OCI-LY7 (cell line): ENCODE results near the gene ERBB2. TPM values are rescaled to one million over a fixed set of nuclear protein-coding genes. Genes with fewer than 3 reads are reported as not detected.
A peak's percentile ranks its signal among the peaks of the same experiment; 100 is the strongest.

ENCODE experiments used
- BruUV-seq: library from RNA; stranded (reverse); fragments of 400-500 nt; replicated peaks from 2 replicates; lab custom pipeline; 2021; lab: Mats Ljungman, UMichigan
- CTCF ChIA-PET: fragments of 300-600 bp; sonication (Branson Sonifier 250); formaldehyde crosslinking; loops from one replicate; lab custom pipeline; 2022; ENCODE audit warnings: antibody characterized with exemption; ENCODE audit not compliant: unreplicated experiment; lab: Charles Lee
- POLR2A ChIA-PET: fragments of 300-600 bp; sonication (Branson Sonifier 250); formaldehyde crosslinking; loops from one replicate; lab custom pipeline; 2022; ENCODE audit warnings: antibody characterized with exemption; lab: Charles Lee
- DNase-seq: peaks from one replicate; pipeline ENCODE4 v3.0.0-alpha.2; 2015; ENCODE audit warnings: low spot score
- H2AFZ ChIP-seq: fragments of 200-600 bp; sonication (generic), shearing (Covaris generic); 2 replicates; pipeline ENCODE4 v1.6.1; 2014; ENCODE audit warnings: mild to moderate bottlenecking, antibody characterized with exemption, low read length, moderate library complexity
- H3K27ac ChIP-seq: fragments of 200-600 bp; sonication (generic); 2 replicates; pipeline ENCODE4 v1.5.1; 2014; ENCODE audit warnings: mixed run types, low read depth, mild to moderate bottlenecking, moderate library complexity, low read length, inconsistent platforms; ENCODE audit not compliant: poor library complexity, severe bottlenecking
- H3K36me3 ChIP-seq: fragments of 200-600 bp; sonication (generic); 2 replicates; pipeline ENCODE4 v1.6.1; 2014; ENCODE audit warnings: mild to moderate bottlenecking, antibody characterized with exemption, low read length, moderate library complexity, mixed read lengths; ENCODE audit not compliant: insufficient read depth
- H3K4me1 ChIP-seq: fragments of 200-600 bp; sonication (generic); 2 replicates; pipeline ENCODE4 v1.5.1; 2014; ENCODE audit warnings: mild to moderate bottlenecking, low read length; ENCODE audit not compliant: insufficient read depth, poor library complexity, severe bottlenecking
- H3K4me2 ChIP-seq: fragments of 200-600 bp; sonication (generic); 2 replicates; pipeline ENCODE4 v1.6.1; 2014; ENCODE audit warnings: mild to moderate bottlenecking, low read length
- H3K4me3 ChIP-seq: fragments of 200-600 bp; sonication (generic); 2 replicates; pipeline ENCODE4 v1.5.1; 2014; ENCODE audit warnings: mild to moderate bottlenecking, low read depth, low read length; ENCODE audit not compliant: poor library complexity, severe bottlenecking
- H3K79me2 ChIP-seq: fragments of 200-600 bp; sonication (generic); 2 replicates; pipeline ENCODE4 v1.6.1; 2016; ENCODE audit warnings: low read depth, mild to moderate bottlenecking, low read length, moderate library complexity, mixed read lengths; ENCODE audit not compliant: insufficient read depth
- H3K9me2 ChIP-seq: fragments of 200-600 bp; sonication (generic); 2 replicates; pipeline ENCODE4 v1.6.1; 2016; ENCODE audit warnings: mild to moderate bottlenecking, low read length, mixed read lengths; ENCODE audit not compliant: insufficient read depth
- H3K9me3 ChIP-seq: fragments of 200-600 bp; sonication (generic); 2 replicates; pipeline ENCODE4 v1.6.1; 2014; ENCODE audit warnings: mild to moderate bottlenecking, mixed run types, low read length, mixed read lengths
- H4K20me1 ChIP-seq: fragments of 200-600 bp; sonication (generic); 2 replicates; pipeline ENCODE4 v1.6.1; 2014; ENCODE audit warnings: mild to moderate bottlenecking, antibody characterized with exemption, low read length, moderate library complexity, mixed read lengths; ENCODE audit not compliant: insufficient read depth
- CTCF ChIP-seq: fragments of 200-600 bp; sonication (generic); conservative IDR thresholded peaks from 2 replicates; pipeline ENCODE4 v1.5.1; 2014; ENCODE audit warnings: mild to moderate bottlenecking, antibody characterized with exemption, low read length, moderate library complexity, mixed read lengths
- EZH2phosphoT487 ChIP-seq: fragments of 200-600 bp; sonication (generic); IDR thresholded peaks from 2 replicates; pipeline ENCODE4 v1.6.1; 2018; ENCODE audit warnings: low read depth, borderline replicate concordance, mild to moderate bottlenecking, mixed run types, antibody characterized with exemption, low read length, moderate library complexity, mixed read lengths
- intact Hi-C: fragments of 100-400 bp; cut with micrococcal nuclease; formaldehyde crosslinking; loops from one replicate; pipeline ENCODE4 v1.10.0; 2022; ENCODE audit not compliant: unreplicated experiment
- total RNA-seq, 2 experiments: library from RNA; depleted of rRNA in 1 of 2; stranded (reverse); fragments of >200 nt in 1 of 2; shearing (Covaris generic) in 1 of 2; gene quantifications; 2 replicates each; pipeline ENCODE4 v1.2.3, GENCODE V29; 2014 to 2022

ERBB2 gene
- total RNA-seq, 2 experiments from 2014 or later: 6.5 to 11.4 TPM

- Histone ChIP-seq H3K9me2 (no peaks in the 10 kb centered on the region), H3K4me2 (no peak overlapping the region), H2AFZ (no peak overlapping the region), H3K4me3 (no peak overlapping the region), H3K79me2 (no peaks in the 10 kb centered on the region), H3K9me3 (no peaks in the 10 kb centered on the region), H4K20me1 (no peaks in the 10 kb centered on the region), H3K27ac (no peak overlapping the region), H3K4me1 (peaks cover 19% of the 10 kb centered on the region), H3K36me3 (no peaks in the 10 kb centered on the region)
- BruUV-seq: no TSS peak
- intact Hi-C loops: no loop called here
- DNase-seq: no peak
- CTCF ChIA-PET: interaction anchor here (0.5 to 1.2 kb wide), 2 partner anchors 17 to 43 kb away, joined by 4 to 5 read pairs; partner anchors contain the start of gene PGAP3
- POLR2A ChIA-PET: interaction anchor here (1.2 kb wide), 1 partner anchor 17 kb away, joined by 5 read pairs; the partner anchor contains the start of gene PGAP3
- TF ChIP-seq CTCF: no peak
These were observed 29.1 kb upstream of the ERBB2 start for GRCh38 chr17:39670746-39671145.

GRCh38 chr17:39671651-39672521 is 28.0 kb upstream of the ERBB2 start:
- Histone ChIP-seq H3K4me2 (peak overlapping the region; percentile 14; the same call in 1 of the 2 replicates), H3K36me3 (no peaks in the 10 kb centered on the region), H3K27ac (no peak overlapping the region), H3K79me2 (no peaks in the 10 kb centered on the region), H3K9me3 (no peaks in the 10 kb centered on the region), H4K20me1 (no peaks in the 10 kb centered on the region), H2AFZ (no peak overlapping the region), H3K4me1 (peaks cover 26% of the 10 kb centered on the region), H3K4me3 (no peak overlapping the region), H3K9me2 (no peaks in the 10 kb centered on the region)
- ChIA-PET POLR2A (interaction anchor here (0.6 to 1.2 kb wide), 2 partner anchors 16 to 77 kb away, joined by 3 to 5 read pairs; partner anchors contain the start of gene PGAP3), CTCF (interaction anchor here (0.6 to 1.2 kb wide), 3 partner anchors 12 to 120 kb away, joined by 3 to 4 read pairs (median 3); partner anchors contain the start of gene PGAP3)
- intact Hi-C loops: loop anchor here (1.0 kb wide), 2 partner anchors 50 to 82 kb away; no protein-coding TSS in a partner anchor
- TF ChIP-seq CTCF (peak; percentile 88), EZH2phosphoT487 (no peak)
- BruUV-seq: no TSS peak
- DNase-seq: peak; percentile 52
